Aorta (tissue), 5 donors: Measurements from ENCODE around the gene CASP4. TPM values are rescaled to one million over a fixed set of nuclear protein-coding genes. Genes with fewer than 3 reads are reported as not detected.

Experiments used
- ATAC-seq: fragments of 200-7000 bp; cut with Tn5 transposase; one replicate; pipeline ENCODE4 v1.9.1; 2022; ENCODE audit warnings: moderate library complexity; ENCODE audit not compliant: low FRiP score
- DNase-seq, 2 donors: peaks; one replicate each; pipeline ENCODE4 v3.0.0-alpha.2; 2020
- H3K27ac ChIP-seq, 2 donors: one replicate each; pipeline ENCODE4 v1.5.1; 2013; ENCODE audit warnings: low read length in 2 of 2, mild to moderate bottlenecking in 2 of 2, moderate library complexity in 2 of 2, control low read depth in 1 of 2, inconsistent platforms in 1 of 2, low read depth in 1 of 2
- H3K27me3 ChIP-seq, 2 donors: one replicate each; pipeline ENCODE4 v1.6.1; 2013; ENCODE audit warnings: control low read depth in 1 of 2, low read length in 1 of 2, mild to moderate bottlenecking in 1 of 2, moderate library complexity in 1 of 2; ENCODE audit not compliant: insufficient read depth in 2 of 2, control insufficient read depth in 1 of 2
- H3K36me3 ChIP-seq, 2 donors: one replicate each; pipeline ENCODE4 v1.6.1; 2013; ENCODE audit warnings: control low read depth in 1 of 2, low read length in 1 of 2, mild to moderate bottlenecking in 1 of 2; ENCODE audit not compliant: insufficient read depth in 2 of 2, control insufficient read depth in 1 of 2
- H3K4me1 ChIP-seq, 2 donors: one replicate each; pipeline ENCODE4 v1.6.1; 2013; ENCODE audit warnings: low read length in 2 of 2, control low read depth in 1 of 2, mild to moderate bottlenecking in 1 of 2, moderate library complexity in 1 of 2; ENCODE audit not compliant: insufficient read depth in 2 of 2, control insufficient read depth in 1 of 2
- H3K4me3 ChIP-seq, 2 donors: one replicate each; pipeline ENCODE4 v1.5.1; 2013; ENCODE audit warnings: low read length in 2 of 2, control low read depth in 1 of 2, mild to moderate bottlenecking in 1 of 2
- H3K9me3 ChIP-seq: one replicate; pipeline ENCODE4 v1.6.1; 2013; ENCODE audit warnings: mild to moderate bottlenecking, low read length; ENCODE audit not compliant: control insufficient read depth
- WGBS, 2 donors: extraction: QIAGEN DNeasy Blood & Tissue Kit; methylation state at CpG; one replicate each; pipeline ENCODE4 v1.1.7; 2013; 5-methylcytosine and 5-hydroxymethylcytosine counted together
- intact Hi-C, 2 donors: fragments of 100-400 bp; cut with DNase I; formaldehyde crosslinking; loops; one replicate each; pipeline versions ENCODE4 v1.14.2 to v1.15.0; 2022
- polyA plus RNA-seq, 2 donors: library from polyadenylated mRNA; stranded (reverse); fragments of 200-250 nt; gene quantifications; one replicate each; pipeline ENCODE4 v1.2.3, GENCODE V29; 2013
- total RNA-seq, 2 donors: library from RNA; stranded (reverse); fragmentation: NEBNext Ultra II Directional; extraction: Animal tissue kit (Norgen Biotek cat#: 25700); gene quantifications; one replicate each; pipeline ENCODE4 v1.2.1, GENCODE V29; 2021
- donor health status: healthy with polysubstance abuse.
- donor health status: Bipolar disorder and iron deficiency.
- donor health status: DM: no; HTN: no; CAD: no.
- donor health status: DM: no; HTN: no; CAD: no.
- donor health status: DM: yes; HTN: yes; CAD: no.

CASP4 gene
- total and polyA plus RNA-seq, 4 donors, result 33.6 to 103 (median 57.5) TPM

DNA sequence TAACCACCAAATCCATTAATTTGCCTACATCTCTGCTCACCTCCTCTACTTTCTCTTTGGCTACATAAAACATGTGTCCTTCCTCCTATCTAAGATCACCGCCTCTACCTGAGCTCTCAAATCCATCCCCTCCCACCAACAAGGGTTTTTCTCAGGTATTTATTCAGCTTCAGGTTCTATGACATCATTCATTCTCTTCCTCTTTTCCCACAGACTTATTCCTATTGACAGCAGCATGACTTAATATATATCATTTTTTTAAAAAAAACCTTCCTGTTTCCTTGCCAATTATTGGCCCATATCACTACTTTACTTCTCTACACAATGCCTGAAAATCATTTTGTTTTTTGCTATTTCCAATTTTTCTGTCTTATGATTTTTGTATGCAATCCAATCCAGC is 74.5 kb downstream of the CASP4 start:
- Histone ChIP-seq H3K27me3 (no peaks in the 10 kb centered on the region), H3K36me3 (peaks cover 0 to 6% of the 10 kb centered on the region in 2 donors), H3K4me1 (peaks cover 4 to 6% of the 10 kb centered on the region in 2 donors), H3K27ac (no peak overlapping the region), H3K4me3 (no peak overlapping the region), H3K9me3 (no peaks in the 10 kb centered on the region)
- no peak for DNase-seq
- WGBS, 2 donors, result 96 to 100% methylated on average over 1 of the region's 1 CpG
- ATAC-seq, result no peak
- intact Hi-C loops, result no loop called here

Other genes starting within 250 kb of the CASP4 start
- gene CASP12, start 70.1 kb downstream of the CASP4 start, total RNA-seq, result 1 to 10 TPM; 2.6 to 5.0 TPM
- gene CASP12, start 70.1 kb downstream of the CASP4 start, polyA plus RNA-seq, result 1 to 10 TPM; 2.4 to 5.0 TPM
- gene CASP5, start 54.6 kb upstream of the CASP4 start, total RNA-seq, result 1 to 10 TPM in 1 of 2 donors, under 1 TPM in 1; 0.88 to 2.0 TPM
- under 1 TPM in 1 of 2 donors, not detected in 1; 0.88 TPM for gene CASP5, start 54.6 kb upstream of the CASP4 start, polyA plus RNA-seq
- 10 to 100 TPM; 18.8 to 32.7 TPM for gene CASP1, start 66.6 kb upstream of the CASP4 start, total RNA-seq
- gene CASP1, start 66.6 kb upstream of the CASP4 start, polyA plus RNA-seq, result 10 to 100 TPM; 11.5 to 32.1 TPM
- gene CARD16, start 76.8 kb upstream of the CASP4 start, total RNA-seq, result 10 to 100 TPM; 11.8 to 30.6 TPM
- gene CARD16, start 76.8 kb upstream of the CASP4 start, polyA plus RNA-seq, result 10 to 100 TPM; 16.1 to 23.3 TPM
- not detected for gene CARD18, start 171.2 kb upstream of the CASP4 start, total RNA-seq
- not detected for gene CARD18, start 171.2 kb upstream of the CASP4 start, polyA plus RNA-seq